ENCODE data around the gene FMN2.
A peak's percentile ranks its signal among the peaks of the same experiment; 100 is the strongest.

Gene FMN2

DNA sequence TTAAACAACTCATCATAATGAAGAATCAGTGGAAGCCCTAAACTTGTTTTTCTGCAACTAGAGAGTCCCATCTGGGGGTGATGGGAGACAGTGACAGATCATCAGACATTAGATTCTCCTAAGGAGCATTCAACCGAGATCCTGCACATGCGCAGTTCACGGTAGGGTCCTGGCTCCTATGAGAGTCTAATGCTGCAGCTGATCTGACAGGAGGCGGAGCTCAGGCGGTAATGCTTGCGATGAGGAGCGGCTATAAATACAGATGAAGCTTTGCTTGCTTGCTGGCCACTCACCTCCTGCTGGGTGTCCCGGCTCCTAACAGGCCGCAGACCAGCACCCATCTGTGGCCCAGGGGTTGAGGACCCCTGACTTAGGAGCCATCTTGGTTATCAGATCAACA lies 247.2 kb downstream of the FMN2 start:
- TF ChIP-seq TOX (CRISPR knock-in tag; IDR thresholded peaks at IDR 0.05; ENCODE audit: borderline replicate concordance), result no peak
- no peak for TF ChIP-seq OSR1 (CRISPR knock-in tag; IDR thresholded peaks at IDR 0.05)
- no peak for TF ChIP-seq SNAI2 (CRISPR knock-in tag; IDR thresholded peaks at IDR 0.05)
- TF ChIP-seq, protein P1, sequence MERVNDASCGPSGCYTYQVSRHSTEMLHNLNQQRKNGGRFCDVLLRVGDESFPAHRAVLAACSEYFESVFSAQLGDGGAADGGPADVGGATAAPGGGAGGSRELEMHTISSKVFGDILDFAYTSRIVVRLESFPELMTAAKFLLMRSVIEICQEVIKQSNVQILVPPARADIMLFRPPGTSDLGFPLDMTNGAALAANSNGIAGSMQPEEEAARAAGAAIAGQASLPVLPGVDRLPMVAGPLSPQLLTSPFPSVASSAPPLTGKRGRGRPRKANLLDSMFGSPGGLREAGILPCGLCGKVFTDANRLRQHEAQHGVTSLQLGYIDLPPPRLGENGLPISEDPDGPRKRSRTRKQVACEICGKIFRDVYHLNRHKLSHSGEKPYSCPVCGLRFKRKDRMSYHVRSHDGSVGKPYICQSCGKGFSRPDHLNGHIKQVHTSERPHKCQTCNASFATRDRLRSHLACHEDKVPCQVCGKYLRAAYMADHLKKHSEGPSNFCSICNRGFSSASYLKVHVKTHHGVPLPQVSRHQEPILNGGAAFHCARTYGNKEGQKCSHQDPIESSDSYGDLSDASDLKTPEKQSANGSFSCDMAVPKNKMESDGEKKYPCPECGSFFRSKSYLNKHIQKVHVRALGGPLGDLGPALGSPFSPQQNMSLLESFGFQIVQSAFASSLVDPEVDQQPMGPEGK (CRISPR knock-in tag; IDR thresholded peaks at IDR 0.05; ENCODE audit: borderline replicate concordance), result no peak
- no peak for TF ChIP-seq TCF4 (CRISPR knock-in tag; IDR thresholded peaks at IDR 0.05; ENCODE audit: borderline replicate concordance)
- no peak for TF ChIP-seq TSHZ2 (CRISPR knock-in tag; IDR thresholded peaks at IDR 0.05)
- TF ChIP-seq ZC3H10 (CRISPR knock-in tag; IDR thresholded peaks at IDR 0.05), result no peak
- TF ChIP-seq PPARA (CRISPR knock-in tag; IDR thresholded peaks at IDR 0.05; ENCODE audit: borderline replicate concordance), result no peak
- no peak for ATAC-seq

DNA sequence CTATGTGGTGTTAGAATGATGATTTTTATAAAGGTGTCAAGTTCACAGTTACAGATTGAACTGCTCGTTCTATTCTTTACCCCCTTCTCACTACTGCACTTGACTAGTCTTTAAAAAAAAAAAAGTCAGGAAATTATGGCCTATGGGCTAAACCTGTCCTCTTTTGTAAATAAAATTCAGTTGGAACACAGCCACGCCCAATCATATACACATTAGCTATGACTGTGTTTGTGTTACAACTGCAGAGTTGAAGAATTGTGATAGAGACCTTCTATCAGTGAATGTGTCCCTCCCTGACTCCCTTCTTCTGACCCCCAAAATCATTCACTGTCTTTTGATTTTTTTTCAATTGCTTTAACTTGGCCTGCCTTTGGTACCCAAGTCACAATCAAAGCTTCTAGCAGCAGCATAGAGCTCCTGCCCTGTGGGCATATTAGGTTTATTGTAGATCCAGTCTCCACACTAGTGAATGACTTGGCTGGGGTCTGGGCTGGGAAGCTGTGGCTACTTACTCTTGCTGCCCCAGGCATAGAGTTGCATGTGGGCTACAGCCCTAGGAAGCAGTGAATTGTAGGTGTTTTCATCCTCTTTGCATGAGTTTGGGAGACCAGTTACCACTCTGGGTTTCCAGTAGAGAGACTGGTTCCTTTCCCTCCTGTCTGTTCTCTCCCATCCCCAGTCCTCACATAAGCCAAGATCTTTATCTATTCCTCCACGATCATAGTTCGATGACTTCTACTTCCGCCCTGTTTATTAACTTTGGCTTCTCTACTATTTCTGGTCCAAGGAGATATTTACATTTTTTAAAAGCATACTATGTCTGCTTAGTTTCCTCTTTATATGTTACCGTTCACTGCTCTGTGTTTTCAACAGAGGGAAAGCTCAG lies 249.9 kb downstream of the FMN2 start:
- TF ChIP-seq SNAI2 (CRISPR knock-in tag; IDR thresholded peaks at IDR 0.05) (no peak), BACH2 (CRISPR knock-in tag; IDR thresholded peaks at IDR 0.05; ENCODE audit: borderline replicate concordance) (no peak), TSHZ2 (CRISPR knock-in tag; IDR thresholded peaks at IDR 0.05) (no peak), ZFP30 (CRISPR knock-in tag; IDR thresholded peaks at IDR 0.05) (no peak), GLIS3 (CRISPR knock-in tag; IDR thresholded peaks at IDR 0.05) (no peak), OSR1 (CRISPR knock-in tag; IDR thresholded peaks at IDR 0.05) (no peak), TCF4 (CRISPR knock-in tag; IDR thresholded peaks at IDR 0.05; ENCODE audit: borderline replicate concordance) (no peak)
- TF ChIP-seq, protein P1 (CRISPR knock-in tag; IDR thresholded peaks at IDR 0.05; ENCODE audit: borderline replicate concordance), result no peak
- TF ChIP-seq, protein P2, sequence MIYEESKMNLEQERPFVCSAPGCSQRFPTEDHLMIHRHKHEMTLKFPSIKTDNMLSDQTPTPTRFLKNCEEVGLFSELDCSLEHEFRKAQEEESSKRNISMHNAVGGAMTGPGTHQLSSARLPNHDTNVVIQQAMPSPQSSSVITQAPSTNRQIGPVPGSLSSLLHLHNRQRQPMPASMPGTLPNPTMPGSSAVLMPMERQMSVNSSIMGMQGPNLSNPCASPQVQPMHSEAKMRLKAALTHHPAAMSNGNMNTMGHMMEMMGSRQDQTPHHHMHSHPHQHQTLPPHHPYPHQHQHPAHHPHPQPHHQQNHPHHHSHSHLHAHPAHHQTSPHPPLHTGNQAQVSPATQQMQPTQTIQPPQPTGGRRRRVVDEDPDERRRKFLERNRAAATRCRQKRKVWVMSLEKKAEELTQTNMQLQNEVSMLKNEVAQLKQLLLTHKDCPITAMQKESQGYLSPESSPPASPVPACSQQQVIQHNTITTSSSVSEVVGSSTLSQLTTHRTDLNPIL (CRISPR knock-in tag; IDR thresholded peaks at IDR 0.05; ENCODE audit: low read depth), result no peak
- TF ChIP-seq, protein P3, sequence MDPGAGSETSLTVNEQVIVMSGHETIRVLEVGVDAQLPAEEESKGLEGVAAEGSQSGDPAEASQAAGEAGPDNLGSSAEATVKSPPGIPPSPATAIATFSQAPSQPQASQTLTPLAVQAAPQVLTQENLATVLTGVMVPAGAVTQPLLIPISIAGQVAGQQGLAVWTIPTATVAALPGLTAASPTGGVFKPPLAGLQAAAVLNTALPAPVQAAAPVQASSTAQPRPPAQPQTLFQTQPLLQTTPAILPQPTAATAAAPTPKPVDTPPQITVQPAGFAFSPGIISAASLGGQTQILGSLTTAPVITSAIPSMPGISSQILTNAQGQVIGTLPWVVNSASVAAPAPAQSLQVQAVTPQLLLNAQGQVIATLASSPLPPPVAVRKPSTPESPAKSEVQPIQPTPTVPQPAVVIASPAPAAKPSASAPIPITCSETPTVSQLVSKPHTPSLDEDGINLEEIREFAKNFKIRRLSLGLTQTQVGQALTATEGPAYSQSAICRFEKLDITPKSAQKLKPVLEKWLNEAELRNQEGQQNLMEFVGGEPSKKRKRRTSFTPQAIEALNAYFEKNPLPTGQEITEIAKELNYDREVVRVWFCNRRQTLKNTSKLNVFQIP (CRISPR knock-in tag; IDR thresholded peaks at IDR 0.05; ENCODE audit: borderline replicate concordance, low read depth), result no peak
- ATAC-seq, result peak; percentile 18

DNA sequence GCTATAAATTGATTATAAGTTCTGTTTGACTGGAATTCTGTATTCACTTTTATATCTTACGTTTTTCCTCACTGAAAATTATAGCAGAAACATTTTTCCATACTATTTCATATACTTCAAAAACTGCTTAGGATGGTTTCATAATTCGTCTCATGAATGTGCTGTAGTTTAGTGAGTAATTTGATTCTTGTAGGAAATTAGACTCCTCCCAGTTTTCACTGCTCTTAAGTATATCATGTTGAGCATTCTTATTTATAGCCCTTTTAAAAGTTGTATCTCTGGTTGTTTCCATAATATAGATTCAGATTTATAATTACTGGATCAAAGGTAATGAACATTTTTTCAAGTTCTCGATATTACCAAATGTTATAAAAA lies 250.6 kb downstream of the FMN2 start:
- ATAC-seq, result no peak
- no peak for TF ChIP-seq SNAI2 (CRISPR knock-in tag; IDR thresholded peaks at IDR 0.05)
- TF ChIP-seq, protein P3 (CRISPR knock-in tag; IDR thresholded peaks at IDR 0.05; ENCODE audit: borderline replicate concordance, low read depth), result no peak
- no peak for TF ChIP-seq CSRNP3 (CRISPR knock-in tag; IDR thresholded peaks at IDR 0.05)
- TF ChIP-seq ESRRG (CRISPR knock-in tag; IDR thresholded peaks at IDR 0.05), result no peak
- TF ChIP-seq, protein P2 (CRISPR knock-in tag; IDR thresholded peaks at IDR 0.05; ENCODE audit: low read depth), result no peak
- no peak for TF ChIP-seq ZNF70 (CRISPR knock-in tag; IDR thresholded peaks at IDR 0.05)
- TF ChIP-seq ISL1 (CRISPR knock-in tag; IDR thresholded peaks at IDR 0.05), result no peak
- TF ChIP-seq CSDC2 (CRISPR knock-in tag; IDR thresholded peaks at IDR 0.05), result no peak
